ENCODE measurements around the gene AQP10.
"Not testable (repeated sequence)": the region's sequence is repeated elsewhere in the genome, so short reads cannot be mapped to it uniquely, and the experiment has no call there.

AQP10 gene, protein sequence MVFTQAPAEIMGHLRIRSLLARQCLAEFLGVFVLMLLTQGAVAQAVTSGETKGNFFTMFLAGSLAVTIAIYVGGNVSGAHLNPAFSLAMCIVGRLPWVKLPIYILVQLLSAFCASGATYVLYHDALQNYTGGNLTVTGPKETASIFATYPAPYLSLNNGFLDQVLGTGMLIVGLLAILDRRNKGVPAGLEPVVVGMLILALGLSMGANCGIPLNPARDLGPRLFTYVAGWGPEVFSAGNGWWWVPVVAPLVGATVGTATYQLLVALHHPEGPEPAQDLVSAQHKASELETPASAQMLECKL

DNA sequence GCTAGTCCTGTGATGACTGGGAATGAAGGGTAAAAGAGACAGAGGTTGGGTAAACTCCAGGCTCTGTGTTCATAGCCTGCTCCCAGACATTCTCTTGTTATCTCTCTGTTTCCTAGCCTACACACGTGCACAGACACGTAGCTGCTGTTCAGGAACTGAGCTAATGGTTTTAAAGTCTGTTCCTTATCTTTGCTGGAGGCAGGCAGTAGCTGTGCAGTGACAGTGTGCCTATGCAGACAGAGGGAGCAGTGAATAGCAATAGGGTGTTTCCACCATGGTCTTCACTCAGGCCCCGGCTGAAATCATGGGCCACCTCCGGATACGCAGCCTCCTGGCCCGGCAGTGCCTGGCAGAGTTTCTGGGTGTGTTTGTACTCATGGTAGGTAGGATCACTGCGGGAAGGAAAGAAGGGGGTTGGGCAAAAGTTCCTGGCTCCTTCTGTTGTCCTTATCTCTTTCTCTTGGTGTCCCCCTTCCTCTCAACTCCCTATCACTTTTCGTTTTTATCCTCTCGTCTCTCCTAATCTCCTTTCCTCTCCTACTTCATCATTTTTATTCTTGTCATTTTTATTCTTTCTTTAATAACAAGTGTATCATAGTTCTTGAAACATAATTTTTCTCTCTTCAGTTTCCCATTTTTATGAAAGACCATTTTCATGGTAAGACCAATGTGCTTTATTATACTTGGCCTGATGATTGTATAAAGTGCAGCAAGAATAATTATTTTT lies at the start of gene AQP10:
Gene AQP10, plus strand, starts transcription at position 212 of the 727 bp plus-strand sequence. Its CDS starts 63 bp downstream, at position 275.
- no peak for DNase-seq

DNA sequence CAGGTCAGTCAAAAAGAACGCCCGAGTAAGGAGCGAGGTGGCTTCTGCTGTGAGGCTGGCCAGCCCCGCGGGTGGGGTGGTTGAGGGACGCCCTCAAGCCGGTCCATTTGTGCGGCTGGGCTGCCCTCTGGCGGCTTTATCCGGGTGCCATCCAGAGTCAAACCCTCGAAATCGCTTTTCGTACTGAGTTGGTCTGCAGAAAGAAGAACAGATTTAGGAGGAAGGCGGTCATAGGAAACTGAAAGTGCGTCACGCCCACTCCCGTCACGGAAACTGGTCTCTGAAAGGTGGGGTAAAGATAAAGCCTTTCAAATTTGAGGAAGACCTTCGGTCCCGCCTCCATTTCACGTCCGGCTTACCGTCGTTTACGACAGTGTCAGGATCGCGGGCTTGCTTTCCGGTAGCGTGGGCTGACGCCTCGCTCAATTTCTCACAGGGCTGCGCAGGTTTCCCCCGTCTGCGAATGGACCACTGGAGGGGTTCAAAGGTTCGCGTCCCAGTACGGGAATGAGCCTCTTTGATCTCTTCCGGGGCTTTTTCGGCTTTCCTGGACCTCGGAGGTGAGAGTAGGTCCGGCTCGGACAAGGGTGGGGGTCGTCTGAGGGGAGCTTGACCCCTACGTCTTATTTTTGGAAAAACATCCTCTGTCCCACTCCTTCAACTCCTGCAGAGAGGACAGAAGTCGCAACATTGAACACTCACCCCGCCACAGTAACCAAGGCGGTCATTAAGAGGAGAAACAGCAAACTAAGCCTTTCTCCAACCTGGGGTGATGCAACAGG lies 48.5 kb upstream of the AQP10 start, which contains the start of gene HAX1:
Gene HAX1, plus strand, starts transcription at position 413 of the 782 bp plus-strand sequence. Its CDS starts 95 bp downstream, at position 508.
- peak; percentile 97 for DNase-seq

DNA sequence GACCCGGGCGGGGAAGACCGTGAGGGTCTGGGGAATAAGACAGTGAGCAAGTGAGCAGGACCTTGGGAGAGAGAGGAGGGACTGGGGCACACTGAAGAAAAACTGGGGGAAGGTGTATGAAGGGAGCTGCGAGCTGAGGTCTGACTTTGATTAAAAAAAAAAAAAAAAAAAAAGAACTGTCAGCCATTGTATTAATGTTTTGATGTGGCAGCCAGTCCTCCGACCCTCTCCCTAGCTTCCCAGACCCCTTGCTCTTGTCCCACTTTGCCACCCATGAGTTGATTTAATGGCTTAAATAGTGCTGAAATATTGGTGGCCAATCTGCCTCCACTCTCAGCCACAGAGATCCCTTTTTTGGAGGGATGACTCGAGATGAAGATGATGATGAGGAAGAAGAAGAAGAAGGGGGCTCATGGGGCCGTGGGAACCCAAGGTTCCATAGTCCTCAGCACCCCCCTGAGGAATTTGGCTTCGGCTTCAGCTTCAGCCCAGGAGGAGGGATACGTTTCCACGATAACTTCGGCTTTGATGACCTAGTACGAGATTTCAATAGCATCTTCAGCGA lies 47.8 kb upstream of the AQP10 start:
- no peak for DNase-seq

DNA sequence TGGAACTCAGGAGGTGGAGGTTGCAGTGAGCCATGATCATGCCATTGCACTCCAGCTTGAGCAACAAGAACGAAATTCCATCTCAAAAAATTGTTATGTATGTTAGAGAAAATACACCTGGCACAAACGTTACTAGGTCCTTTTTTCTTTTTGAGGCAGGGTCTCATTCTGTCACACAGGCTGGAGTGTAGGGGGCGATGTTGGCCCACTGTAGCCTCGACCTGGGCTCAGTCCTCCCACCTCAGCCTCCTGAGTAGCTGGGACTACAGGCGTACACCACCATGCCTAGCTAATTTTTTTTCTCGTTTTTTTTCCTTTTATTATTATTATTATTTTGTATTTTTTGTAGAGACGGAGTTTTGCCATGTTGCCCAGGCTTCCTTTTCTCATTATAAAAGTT lies 44.1 kb upstream of the AQP10 start:
- DNase-seq = no peak

- DNase-seq = not testable (repeated sequence)
Measured at GRCh38 chr1:154287591-154287990, 33.3 kb upstream of the AQP10 start.

DNA sequence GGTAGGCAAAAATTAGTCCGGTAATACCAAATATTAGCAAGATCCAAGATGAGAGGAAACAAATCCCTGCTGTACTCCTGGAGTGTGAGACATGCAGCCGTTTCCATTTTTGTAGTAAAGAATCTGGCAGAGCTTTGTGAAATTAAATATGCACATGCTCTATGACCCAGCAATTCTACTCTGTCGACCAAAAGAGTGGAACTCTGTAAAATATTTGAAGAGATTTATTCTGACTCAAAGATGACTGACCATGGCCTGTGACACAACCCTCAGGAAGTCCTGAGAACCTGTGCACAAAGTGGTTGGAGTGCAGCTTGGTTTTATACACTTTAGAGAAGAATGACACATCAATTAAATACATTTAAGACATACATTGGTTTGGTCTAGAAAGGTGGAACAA lies 32.2 kb upstream of the AQP10 start:
- DNase-seq = no peak

- no peak for DNase-seq
Measured at GRCh38 chr1:154290921-154291320, 30.0 kb upstream of the AQP10 start.

DNA sequence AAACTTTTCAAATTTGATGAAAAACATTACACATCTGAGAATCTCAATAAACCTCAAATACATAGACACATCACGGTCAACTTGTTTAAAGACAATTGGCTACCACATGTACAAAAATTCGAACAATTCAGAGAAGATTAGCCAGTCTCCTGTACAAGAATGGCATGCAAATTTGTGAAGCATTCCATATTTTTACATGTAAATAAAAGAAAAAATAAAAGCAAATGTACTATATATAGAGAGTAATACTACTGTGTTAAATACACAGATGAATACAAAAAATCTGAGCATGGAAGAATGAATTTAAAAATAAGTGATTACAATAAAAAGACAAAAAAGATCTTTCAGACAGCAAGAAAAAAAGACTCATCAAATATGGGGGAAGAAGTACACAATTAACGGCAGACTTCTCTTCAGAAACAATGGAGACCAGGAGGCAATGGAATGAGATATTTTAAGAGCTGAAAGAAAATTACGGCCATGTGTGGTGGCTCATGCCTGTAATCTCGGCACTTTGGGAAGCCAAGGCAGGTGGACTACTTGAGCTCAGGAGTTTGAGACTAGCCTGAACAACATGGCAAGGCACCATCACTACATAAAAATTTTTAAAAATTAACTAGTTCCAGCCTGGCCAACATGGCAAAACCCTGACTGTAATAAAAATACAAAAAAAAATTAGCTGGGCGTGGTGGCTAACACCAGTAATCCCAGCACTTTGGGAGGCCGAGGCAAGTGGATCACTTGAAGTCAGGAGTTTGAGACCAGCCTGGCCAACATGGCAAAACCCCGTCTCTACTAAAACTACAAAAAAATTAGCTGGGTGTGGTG lies 25.3 kb upstream of the AQP10 start:
- DNase-seq = no peak

- no peak for DNase-seq
Measured at GRCh38 chr1:154301582-154301981, 19.3 kb upstream of the AQP10 start.

- no peak for DNase-seq
Measured at GRCh38 chr1:154304664-154305337, 16.1 kb upstream of the AQP10 start.

DNA sequence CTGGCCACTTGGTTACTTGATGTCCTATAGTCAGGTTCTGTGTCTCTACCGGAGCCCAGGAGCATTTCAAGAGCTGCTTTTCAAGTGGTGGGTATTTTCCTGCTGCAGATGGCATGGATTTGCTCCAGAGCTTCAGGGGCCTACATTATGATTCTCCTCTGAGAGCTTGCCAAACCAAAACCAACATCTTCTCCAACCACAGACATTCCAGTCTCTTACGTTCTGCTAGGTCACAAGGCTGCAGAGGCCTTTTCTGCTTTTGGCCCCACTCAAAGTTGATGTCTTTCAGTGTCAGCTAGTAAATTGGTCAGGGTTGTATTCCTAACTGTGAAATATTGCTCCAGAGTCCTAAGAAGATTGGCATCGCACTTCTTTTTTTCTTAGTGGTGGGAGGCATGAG lies 14.7 kb upstream of the AQP10 start:
- DNase-seq = no peak

DNA sequence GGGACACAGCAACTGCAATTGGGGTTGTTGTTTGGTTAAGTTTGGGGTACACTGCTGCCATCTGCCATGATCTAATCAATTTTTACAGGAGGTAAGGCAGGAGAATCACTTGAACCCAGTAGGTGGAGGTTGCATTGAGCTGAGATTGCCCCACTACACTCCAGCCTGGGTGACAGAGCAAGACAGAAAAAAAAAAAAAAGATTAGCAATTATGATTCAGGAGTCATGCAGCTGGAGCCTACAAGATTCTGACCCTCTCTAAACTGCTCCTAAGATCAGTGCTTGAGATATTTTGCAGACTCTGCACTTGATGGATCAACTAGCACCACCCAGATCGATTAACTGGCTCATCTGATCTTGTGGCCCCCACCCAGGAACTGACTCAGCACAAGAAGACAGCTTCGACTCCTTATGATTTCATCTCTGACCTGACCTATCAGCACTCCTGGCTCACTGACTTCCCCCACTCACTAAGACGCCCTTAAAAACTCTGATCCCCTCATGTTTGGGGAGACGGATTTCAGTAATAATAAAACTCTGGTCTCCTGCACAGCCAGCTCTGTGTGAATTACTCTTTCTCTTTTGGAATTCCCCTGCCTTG lies 13.1 kb upstream of the AQP10 start:
- not testable (repeated sequence) for DNase-seq

- not testable (repeated sequence) for DNase-seq
Measured at GRCh38 chr1:154309136-154309535, 11.8 kb upstream of the AQP10 start.

GRCh38 chr1:154312229-154313065 lies 8.4 kb upstream of the AQP10 start:
- DNase-seq = not testable (repeated sequence)

GRCh38 chr1:154313066-154313356 lies 7.9 kb upstream of the AQP10 start:
- no peak for DNase-seq

DNA sequence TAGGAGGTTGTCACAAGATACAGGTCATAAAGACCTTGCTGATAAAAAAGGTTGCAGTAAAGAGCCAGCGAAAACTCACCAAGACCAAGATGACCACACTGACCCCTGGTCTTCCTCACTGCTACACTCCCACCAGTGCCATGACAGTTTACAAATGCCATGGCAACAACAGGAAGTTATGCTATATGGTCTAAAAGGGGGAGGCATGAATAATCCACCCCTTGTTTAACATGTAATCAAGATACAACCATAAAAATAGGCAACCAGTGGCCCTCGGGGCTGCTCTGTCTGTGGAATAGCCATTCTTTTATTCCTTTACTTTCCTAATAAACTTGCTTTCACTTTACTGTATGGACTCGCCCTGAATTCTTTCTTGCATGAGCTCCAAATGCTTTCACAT lies 6.7 kb upstream of the AQP10 start:
- not testable (repeated sequence) for DNase-seq

- DNase-seq = no peak
Measured at GRCh38 chr1:154316704-154317103, 4.2 kb upstream of the AQP10 start.

- no peak for DNase-seq
Measured at GRCh38 chr1:154318386-154318785, 2.5 kb upstream of the AQP10 start.

- DNase-seq = not testable (repeated sequence)
Measured at GRCh38 chr1:154321609-154321934, 679 bp downstream of the AQP10 start.

DNA sequence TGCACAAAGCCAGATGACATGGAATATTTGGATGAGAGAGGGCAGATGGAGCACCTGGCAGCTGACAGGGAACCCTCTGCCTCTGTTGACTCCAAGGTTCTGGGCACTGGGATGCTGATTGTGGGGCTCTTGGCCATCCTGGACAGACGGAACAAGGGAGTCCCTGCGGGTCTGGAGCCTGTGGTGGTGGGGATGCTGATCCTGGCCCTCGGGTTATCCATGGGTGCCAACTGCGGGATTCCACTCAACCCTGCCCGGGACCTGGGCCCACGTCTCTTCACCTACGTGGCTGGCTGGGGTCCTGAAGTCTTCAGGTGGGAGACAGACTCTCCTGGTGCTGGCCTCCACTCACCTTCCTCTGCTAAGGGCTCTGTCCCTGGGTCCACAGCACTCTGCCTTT lies 2.6 kb downstream of the AQP10 start:
- DNase-seq = no peak

GRCh38 chr1:154324241-154324640 lies 3.3 kb downstream of the AQP10 start:
- DNase-seq = no peak

All from NCI-H526 treated with DMSO at 0.1 percent for 48 hours (cell line).